ENCODE data around the gene FAM47B.

FAM47B gene

DNA sequence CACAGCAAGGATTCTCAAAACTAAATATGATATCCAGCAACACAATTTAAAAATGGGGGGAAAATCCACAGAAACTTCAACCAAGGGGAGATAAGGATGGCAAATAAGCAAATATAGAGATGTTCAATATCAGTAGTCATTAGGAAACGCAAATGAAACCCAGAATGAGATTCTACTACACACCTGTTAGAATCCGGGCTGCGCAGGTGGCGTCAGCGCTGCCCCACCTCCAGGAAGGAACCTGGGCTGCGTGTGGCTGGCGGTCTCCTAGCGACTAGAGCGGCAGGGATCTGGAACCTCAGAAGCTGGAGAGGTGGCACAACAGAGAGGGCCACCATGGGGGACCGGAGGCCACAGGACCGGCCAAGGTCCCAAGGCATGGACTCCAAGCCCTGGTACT, at the start of gene FAM47B:
Gene FAM47B (plus strand): TSS at position 301 of the 400 bp plus-strand sequence. CDS start 36 bp downstream, at position 337.
- no peak for DNase-seq

DNA sequence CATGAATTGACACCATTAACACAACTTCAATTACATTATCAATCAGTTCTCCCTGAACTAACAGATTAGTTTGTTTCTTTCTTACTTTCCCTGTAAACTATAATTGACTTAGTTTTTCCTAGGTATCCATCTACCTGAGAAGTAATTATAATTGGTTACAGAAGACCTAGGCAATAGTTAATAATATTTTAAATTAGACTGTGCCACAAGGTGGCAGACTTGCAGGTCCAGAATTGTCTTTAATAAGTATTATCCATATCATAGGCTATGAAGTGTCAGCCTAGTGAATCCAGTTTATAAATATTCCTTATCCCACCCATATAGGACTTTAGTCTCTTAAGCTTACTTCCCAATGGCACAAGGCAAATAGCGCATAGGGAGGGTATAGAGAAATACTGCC, 48.9 kb upstream of the FAM47B start:
- DNase-seq = no peak

DNA sequence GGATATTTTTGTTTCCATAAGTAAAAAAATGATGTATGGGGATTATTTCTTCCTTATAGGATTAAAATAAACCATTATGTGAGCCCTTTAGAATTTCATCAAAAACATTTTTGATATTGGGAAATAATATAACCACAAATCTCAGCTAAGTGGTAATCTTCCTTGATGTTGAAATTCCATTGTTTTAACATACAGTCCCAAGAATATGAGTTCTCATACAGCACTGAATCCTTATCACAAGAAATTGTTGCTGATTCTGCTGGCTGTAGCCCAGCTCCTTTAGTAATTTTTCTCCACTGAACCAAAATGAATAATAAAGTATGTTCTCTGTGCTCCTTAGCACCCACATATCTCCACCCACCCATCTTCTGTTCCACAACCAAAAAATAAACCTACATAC, 41.9 kb upstream of the FAM47B start:
- DNase-seq = no peak

DNA sequence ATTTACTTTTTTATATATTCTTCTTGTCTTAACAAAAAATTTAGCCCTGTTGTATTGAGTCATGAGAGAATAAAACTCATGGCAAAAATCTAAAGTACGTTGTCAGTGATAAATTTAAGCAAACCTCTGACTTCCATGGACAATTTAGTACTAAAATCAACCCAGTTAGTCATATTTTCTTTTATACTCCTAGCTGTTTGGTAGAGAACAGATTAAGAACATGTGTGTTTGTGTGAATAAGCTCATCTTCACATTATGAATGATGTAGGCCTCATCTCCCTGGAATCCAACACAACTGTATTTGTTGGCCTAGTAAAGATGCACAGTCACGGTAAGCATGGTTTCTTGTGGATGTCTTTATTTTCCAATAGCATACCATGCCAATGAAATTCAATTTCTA, 40.8 kb upstream of the FAM47B start:
- DNase-seq = no peak

DNA sequence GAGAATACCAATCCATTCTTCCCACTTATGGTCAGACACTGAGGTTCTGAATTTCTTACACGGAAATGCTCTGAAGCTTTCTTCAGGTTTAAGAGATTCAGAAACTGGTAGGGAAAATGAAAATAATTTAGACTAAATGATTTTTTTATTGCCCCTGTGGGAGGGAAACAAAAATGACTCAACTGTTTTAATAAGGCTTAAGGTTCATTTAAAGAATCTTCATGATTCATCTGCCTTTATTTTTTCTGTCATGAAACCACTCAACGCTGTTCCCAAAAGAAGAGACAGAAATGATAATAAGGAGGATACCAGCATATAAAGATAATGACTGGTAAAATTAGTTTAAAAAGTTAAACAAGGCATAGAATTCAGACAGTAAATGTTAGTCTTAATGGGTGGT, 39.3 kb upstream of the FAM47B start:
- DNase-seq = no peak

DNA sequence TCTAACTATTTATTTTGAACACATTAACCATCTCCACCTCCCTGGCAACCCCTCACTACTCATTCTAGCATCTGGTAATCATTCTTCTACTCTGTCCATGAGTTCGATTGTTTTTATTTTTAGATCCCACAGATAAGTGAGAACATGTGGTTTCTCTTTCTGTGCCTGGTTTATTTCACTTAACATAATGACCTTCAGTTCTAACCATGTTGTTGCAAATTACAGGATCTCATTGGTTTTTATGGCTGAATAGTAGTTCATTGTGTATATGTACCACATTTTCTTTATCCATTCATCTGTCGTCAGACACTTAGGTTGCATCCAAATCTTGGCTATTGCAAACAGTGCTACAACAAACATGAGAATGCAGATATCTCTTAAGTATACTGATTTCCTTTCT, 33.4 kb upstream of the FAM47B start:
- DNase-seq = no peak

DNA sequence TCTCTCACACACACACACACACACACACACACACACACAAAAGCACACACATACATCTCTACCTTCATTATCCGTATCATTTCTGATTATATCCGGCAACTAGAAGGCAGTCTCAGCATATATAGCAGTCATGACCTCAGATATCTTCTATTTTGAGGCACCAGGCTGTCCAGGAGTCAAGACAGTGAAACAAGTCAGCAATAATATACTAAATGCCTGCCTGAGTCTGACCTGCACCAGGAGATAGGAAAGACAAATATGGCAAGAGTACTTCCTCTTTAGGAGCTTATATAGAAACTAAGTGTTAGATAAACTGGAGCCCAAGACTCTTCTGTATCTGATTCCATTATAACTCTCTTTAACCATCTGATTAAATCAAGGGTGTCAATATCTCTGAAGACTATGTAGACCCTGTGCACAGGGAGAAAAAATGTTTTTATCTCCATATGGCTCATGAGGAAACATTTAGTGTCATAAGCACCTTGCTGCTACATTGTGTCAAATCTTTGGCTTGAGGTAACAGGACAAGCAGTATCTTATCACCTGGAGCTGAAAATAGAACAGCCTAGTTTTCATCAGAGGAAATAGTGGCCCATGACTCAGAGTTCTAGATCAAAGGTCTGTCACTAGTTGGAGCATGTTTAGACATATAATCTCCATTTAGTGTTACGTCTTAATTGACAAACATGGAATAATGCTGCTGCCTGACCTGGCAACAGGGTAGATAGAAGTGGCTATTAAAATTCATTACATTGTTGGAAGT, 27.0 kb upstream of the FAM47B start:
- no peak for DNase-seq

DNA sequence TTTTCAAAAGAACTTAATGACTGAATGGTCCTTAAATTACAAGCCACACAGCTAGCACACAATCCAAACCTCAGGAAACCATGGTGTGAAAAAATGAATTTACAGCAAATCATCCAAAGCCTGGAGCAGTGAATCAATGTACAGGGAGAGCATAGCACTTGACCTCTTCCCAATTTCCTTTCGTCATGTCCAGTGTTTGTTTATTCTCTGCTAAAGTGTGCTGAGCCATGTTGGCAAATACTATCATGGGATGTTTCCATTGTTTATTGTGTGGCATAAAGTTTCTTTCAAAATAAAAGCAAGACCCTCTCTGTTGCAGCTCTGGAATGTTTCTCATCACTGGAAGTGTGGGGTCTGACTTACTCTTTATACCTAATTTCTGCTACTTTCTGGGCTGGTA, 25.4 kb upstream of the FAM47B start:
- no peak for DNase-seq

DNA sequence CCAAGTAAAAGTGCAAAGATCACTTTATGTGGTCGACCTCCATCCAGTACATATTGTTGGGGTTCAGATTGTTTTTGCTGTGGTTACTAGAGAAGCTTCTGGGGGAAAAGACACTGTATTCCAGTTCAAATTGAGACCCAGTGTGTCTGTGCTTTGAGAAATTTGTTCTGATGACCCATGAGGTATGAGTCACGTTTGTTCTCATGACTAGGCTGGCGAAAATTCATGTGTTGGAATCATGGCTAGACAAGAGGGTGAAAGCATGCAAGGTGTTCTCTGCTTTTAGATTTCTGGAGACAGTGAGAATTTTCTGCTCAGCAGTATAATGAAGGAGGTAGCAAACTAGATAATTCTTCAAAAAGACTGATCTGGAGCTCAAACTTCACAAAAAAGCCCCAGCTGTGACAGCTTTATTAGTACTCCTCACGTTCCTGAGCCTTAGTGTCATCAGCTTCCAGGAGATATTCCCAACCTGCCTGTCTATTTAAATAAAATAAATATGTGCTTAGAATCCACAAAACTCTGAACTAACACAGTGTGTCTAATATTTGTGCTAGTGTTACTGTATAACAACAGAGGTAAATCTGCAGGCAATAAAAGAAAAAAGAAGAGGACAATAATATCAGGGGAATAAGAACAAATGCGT, 24.4 kb upstream of the FAM47B start:
- no peak for DNase-seq

DNA sequence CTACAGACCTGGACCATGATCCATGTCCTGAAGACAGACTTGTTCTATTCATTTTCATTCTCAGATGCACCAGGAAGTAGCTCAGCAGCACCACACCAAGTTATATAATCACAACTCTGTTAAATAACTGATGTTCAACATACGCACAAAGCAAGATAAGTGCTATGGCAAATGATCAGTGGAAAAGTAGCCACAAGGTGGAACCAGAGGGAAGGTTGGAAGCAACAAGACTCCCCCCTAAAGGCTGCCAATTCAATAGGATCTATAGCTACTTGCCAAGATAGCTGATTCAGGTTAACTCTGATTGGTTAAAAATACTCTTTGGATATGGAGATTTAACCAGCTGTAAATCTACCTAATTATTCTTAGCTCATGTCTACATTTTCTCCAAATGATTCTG, 23.7 kb upstream of the FAM47B start:
- no peak for DNase-seq

DNA sequence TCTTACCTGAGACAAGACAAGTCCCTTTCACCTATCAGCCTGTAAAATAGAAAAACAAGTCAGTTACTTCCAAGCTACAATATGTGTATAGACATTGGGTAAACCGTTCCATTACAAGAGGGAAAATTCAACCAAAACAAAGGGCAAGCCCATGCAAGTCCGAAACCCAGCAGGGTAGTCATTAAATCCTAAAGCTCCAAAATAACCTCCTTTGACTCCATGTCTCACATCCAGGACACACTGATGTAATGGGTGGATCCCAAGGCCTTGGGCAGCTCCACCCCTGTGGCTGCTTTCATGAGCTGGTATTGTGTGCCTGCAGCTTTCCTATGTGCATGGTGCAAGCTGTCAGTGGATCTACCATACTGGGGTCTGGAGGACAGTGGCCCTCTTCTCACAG, 14.7 kb upstream of the FAM47B start:
- DNase-seq = no peak

DNA sequence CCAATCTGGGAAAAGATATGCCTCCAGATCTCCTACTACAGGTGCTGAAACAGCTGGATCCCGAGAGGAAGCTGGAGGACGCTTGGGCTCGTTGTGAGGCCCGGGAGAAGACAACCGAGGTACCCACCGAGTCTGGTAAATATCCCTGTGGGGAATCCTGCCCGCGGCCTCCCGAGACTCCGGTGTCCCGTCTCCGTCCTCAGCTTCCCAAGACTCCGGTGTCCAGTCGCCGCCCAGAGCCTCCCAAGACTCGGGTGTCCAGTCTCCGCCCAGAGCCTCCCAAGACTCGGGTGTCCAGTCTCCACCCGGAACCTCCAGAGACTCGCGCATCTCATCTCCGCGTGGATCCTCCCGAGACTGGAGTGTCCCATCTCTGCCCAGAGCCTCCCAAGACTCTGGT, 639 bp downstream of the FAM47B start:
- no peak for DNase-seq

DNA sequence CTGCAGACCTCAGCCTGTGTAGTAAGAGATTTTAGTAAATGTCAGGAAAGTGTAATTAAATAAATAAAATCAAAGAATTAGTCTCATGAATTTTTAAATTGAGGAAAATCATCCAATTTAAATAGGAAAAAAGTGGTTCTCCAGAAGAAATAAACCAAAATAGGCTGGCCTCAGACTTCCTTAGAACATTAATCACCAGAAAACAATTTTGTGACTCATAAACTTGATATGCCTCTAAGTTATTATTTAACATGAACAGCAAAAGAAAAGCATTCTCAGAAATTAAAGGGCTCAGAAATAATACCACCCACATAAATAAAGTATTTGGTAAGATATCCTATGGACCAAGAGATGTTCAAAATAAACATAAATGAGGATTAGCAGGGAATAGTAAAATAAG, 14.3 kb downstream of the FAM47B start:
- DNase-seq = no peak

DNA sequence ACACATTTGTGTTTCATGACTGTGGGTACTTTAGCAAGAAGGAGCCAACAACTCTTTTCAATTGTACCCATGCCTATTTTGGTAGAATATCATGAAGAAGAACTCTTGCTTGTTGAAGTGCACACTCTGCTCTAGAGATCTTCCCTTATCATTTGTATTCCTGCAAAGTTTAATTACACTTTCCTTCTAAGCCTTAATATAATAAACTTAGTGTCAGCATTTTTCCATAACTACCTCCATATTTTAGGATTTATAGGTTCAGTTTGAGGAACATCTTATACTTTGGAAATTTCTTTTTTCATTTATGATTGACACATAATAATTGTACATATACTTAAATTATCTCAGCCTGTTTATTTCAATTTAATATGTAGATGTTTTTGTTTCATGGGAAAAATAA, 19.1 kb downstream of the FAM47B start:
- DNase-seq = no peak

DNA sequence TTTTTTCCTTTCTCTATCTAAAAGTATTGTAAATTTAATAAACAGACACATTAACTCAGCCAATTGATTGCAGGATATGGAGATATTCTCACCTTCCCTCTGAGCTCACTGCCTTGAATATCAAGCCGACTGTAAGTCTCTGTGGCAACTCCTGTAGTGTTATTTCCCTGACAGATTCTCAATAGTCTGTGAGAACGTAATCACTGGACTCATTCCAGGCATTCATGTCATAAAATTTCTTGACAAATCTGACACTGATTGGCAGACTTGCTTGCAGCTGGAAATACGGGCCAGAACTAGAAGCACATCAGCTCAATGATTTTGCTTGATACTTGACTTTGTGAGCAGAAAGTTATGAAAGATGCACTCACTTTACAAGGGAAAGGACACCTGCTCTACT, 29.6 kb downstream of the FAM47B start:
- DNase-seq = no peak

DNA sequence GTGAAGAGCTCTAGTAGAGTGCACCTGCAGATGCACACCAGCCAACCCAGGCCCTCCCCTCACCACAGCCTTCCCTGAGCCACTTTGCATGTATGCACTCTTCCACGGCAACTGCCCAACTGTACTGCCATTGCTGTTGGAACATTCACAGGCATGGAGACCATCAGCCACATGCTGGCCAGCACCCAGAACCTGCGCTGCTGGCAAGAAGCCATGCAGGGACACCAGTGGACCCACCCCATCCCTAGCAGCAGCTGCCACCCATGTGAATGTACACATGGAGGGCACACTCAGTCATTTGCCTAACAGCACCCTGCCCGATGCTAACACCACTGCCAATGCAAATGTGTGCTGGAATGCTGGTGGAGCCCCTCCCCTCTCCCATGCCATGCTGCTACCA, 35.6 kb downstream of the FAM47B start:
- no peak for DNase-seq

DNA sequence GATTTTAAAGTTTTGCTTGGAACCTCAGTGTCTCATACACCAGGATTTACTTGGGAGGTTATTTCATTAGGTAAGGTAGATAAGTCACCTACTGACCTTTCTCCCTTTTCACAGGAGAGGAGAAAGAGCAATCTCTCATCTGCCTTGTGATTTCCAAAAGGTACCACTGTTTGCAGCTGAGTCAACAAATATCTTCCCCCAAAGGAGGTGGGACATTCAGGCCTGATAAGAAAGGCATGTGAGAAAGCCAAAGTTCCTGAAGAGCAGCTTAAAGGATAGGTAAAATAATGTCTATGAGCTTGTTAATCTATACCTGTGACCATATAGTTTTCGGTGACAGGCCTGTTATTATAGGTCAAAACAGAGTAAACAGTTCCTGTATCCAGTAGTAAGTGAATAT, 45.0 kb downstream of the FAM47B start:
- DNase-seq = no peak
